H9 (cell line): ENCODE results near the gene TMEM127. TPM values are rescaled to one million over a fixed set of nuclear protein-coding genes. Genes with fewer than 3 reads are reported as not detected.

Source experiments
- DNase-seq: peaks from one replicate; pipeline ENCODE4 v3.0.0-alpha.2; 2017
- H2AFZ ChIP-seq: one replicate; pipeline ENCODE4 v1.6.1; 2013; ENCODE audit warnings: mild to moderate bottlenecking, low read length, control low read depth, moderate library complexity
- H2AK5ac ChIP-seq: 2 replicates; pipeline ENCODE4 v1.6.1; 2013; ENCODE audit warnings: low read length, control low read depth, mixed read lengths; ENCODE audit not compliant: insufficient read length
- H2BK120ac ChIP-seq: one replicate; pipeline ENCODE4 v1.6.1; 2013; ENCODE audit warnings: low read depth, mild to moderate bottlenecking, low read length, control low read depth, inconsistent platforms; ENCODE audit not compliant: poor library complexity, severe bottlenecking
- H2BK12ac ChIP-seq: 2 replicates; pipeline ENCODE4 v1.6.1; 2013; ENCODE audit warnings: low read length, control low read depth, mixed read lengths, low read depth; ENCODE audit not compliant: insufficient read length
- H2BK15ac ChIP-seq: 2 replicates; pipeline ENCODE4 v1.6.1; 2013; ENCODE audit warnings: low read depth, low read length, control low read depth
- H2BK20ac ChIP-seq: one replicate; pipeline ENCODE4 v1.6.1; 2013; ENCODE audit warnings: low read depth, mild to moderate bottlenecking, low read length, control low read depth, inconsistent platforms; ENCODE audit not compliant: poor library complexity, severe bottlenecking
- H2BK5ac ChIP-seq: 2 replicates; pipeline ENCODE4 v1.6.1; 2013; ENCODE audit warnings: low read length, control low read depth, mixed read lengths; ENCODE audit not compliant: insufficient read length
- H3K14ac ChIP-seq: 2 replicates; pipeline ENCODE4 v1.6.1; 2013; ENCODE audit warnings: low read length, control low read depth; ENCODE audit not compliant: insufficient read depth
- H3K18ac ChIP-seq: 2 replicates; pipeline ENCODE4 v1.6.1; 2013; ENCODE audit warnings: low read depth, mild to moderate bottlenecking, mixed read lengths, low read length, control low read depth; ENCODE audit not compliant: insufficient read length
- H3K23ac ChIP-seq: 2 replicates; pipeline ENCODE4 v1.6.1; 2013; ENCODE audit warnings: low read length, control low read depth, mixed read lengths, low read depth; ENCODE audit not compliant: insufficient read length
- H3K23me2 ChIP-seq: 2 replicates; pipeline ENCODE4 v1.6.1; 2013; ENCODE audit warnings: low read depth, mild to moderate bottlenecking, mixed read lengths, low read length, control low read depth; ENCODE audit not compliant: insufficient read length, poor library complexity, severe bottlenecking
- H3K27ac ChIP-seq: 2 replicates; pipeline ENCODE4 v1.5.1; 2013; ENCODE audit warnings: low read length, control low read depth, mixed read lengths, low read depth; ENCODE audit not compliant: insufficient read length
- H3K27me3 ChIP-seq: 2 replicates; pipeline ENCODE4 v1.6.1; 2013; ENCODE audit warnings: low read length, control low read depth, inconsistent platforms; ENCODE audit not compliant: insufficient read depth
- H3K4ac ChIP-seq: 2 replicates; pipeline ENCODE4 v1.6.1; 2013; ENCODE audit warnings: low read depth, mild to moderate bottlenecking, control low read depth, inconsistent platforms, low read length, moderate library complexity
- H3K4me1 ChIP-seq: 2 replicates; pipeline ENCODE4 v1.6.1; 2013; ENCODE audit warnings: low read length, control low read depth, inconsistent platforms; ENCODE audit not compliant: insufficient read depth
- H3K4me2 ChIP-seq: 2 replicates; pipeline ENCODE4 v1.6.1; 2013; ENCODE audit warnings: low read length, control low read depth, mixed read lengths; ENCODE audit not compliant: insufficient read length, insufficient read depth
- H3K56ac ChIP-seq: 2 replicates; pipeline ENCODE4 v1.6.1; 2013; ENCODE audit warnings: low read depth, mild to moderate bottlenecking, mixed read lengths, low read length, control low read depth; ENCODE audit not compliant: insufficient read length
- H3K79me1 ChIP-seq: 2 replicates; pipeline ENCODE4 v1.6.1; 2013; ENCODE audit warnings: low read depth, mild to moderate bottlenecking, moderate library complexity, low read length, control low read depth, inconsistent platforms; ENCODE audit not compliant: insufficient read depth, poor library complexity, severe bottlenecking
- H3K79me2 ChIP-seq: 2 replicates; pipeline ENCODE4 v1.6.1; 2013; ENCODE audit warnings: low read length, control low read depth, inconsistent platforms; ENCODE audit not compliant: insufficient read depth
- H3K9ac ChIP-seq: 2 replicates; pipeline ENCODE4 v1.6.1; 2013; ENCODE audit warnings: low read length, control low read depth, mixed read lengths; ENCODE audit not compliant: insufficient read length; ENCODE audit errors: extremely low read depth
- H3K9me3 ChIP-seq: one replicate; pipeline ENCODE4 v1.6.1; 2013; ENCODE audit warnings: low read depth, low read length, inconsistent platforms; ENCODE audit not compliant: control insufficient read depth
- H3T11ph ChIP-seq: one replicate; pipeline ENCODE4 v1.6.1; 2013; ENCODE audit warnings: mild to moderate bottlenecking, low read length, control low read depth, inconsistent platforms
- H4K20me1 ChIP-seq: one replicate; pipeline ENCODE4 v1.6.1; 2013; ENCODE audit not compliant: control insufficient read depth, insufficient read length, insufficient read depth
- H4K5ac ChIP-seq: 2 replicates; pipeline ENCODE4 v1.6.1; 2013; ENCODE audit warnings: low read depth, mild to moderate bottlenecking, mixed read lengths, low read length, control low read depth; ENCODE audit not compliant: insufficient read length
- H4K8ac ChIP-seq: replicated peaks from 2 replicates; pipeline ENCODE4 v1.6.1; 2013; ENCODE audit warnings: low read length, control low read depth, mixed read lengths, low read depth; ENCODE audit not compliant: insufficient read length
- H4K91ac ChIP-seq: 2 replicates; pipeline ENCODE4 v1.6.1; 2013; ENCODE audit warnings: low read depth, mild to moderate bottlenecking, moderate library complexity, mixed read lengths, low read length, control low read depth; ENCODE audit not compliant: insufficient read length
- H3K27ac Mint-ChIP-seq, 3 experiments: 2 replicates in 2 of 3; 3 replicates in 1 of 3; pipeline ENCODE4 v1.8.0; 2020 to 2021; ENCODE audit warnings: mixed read lengths in 3 of 3, mild to moderate bottlenecking in 1 of 3, moderate library complexity in 1 of 3
- H3K27me3 Mint-ChIP-seq: 2 replicates; pipeline ENCODE4 v1.8.0; 2021; ENCODE audit warnings: low read depth, mild to moderate bottlenecking, moderate library complexity, mixed read lengths
- H3K36me3 Mint-ChIP-seq, 3 experiments: 2 replicates in 2 of 3; 3 replicates in 1 of 3; pipeline ENCODE4 v1.8.0; 2020 to 2021; ENCODE audit warnings: low read depth in 3 of 3, mixed read lengths in 3 of 3; ENCODE audit not compliant: insufficient read depth in 1 of 3
- H3K4me1 Mint-ChIP-seq, 2 experiments: 2 replicates each; pipeline ENCODE4 v1.8.0; 2020; ENCODE audit warnings: mixed read lengths in 2 of 2
- H3K4me3 Mint-ChIP-seq, 2 experiments: 2 replicates in 1 of 2; 3 replicates in 1 of 2; pipeline ENCODE4 v1.8.0; 2020 to 2021; ENCODE audit warnings: mild to moderate bottlenecking in 2 of 2, mixed read lengths in 2 of 2, moderate library complexity in 1 of 2
- H3K9me3 Mint-ChIP-seq, 2 experiments: 2 replicates in 1 of 2; 3 replicates in 1 of 2; pipeline ENCODE4 v1.8.0; 2020; ENCODE audit warnings: mild to moderate bottlenecking in 2 of 2, mixed read lengths in 2 of 2, moderate library complexity in 1 of 2
- CTCF ChIP-seq: fragments of 200-600 bp; sonication (generic); conservative IDR thresholded peaks from 3 replicates; pipeline ENCODE4 v1.8.0; 2021; ENCODE audit warnings: antibody characterized with exemption, mild to moderate bottlenecking
- WGBS: extraction: QIAGEN DNeasy Blood & Tissue Kit; methylation state at CpG from one replicate; pipeline ENCODE4 v1.1.7; 2013; ENCODE audit warnings: missing lambda C conversion rate, low lambda C conversion rate, mixed read lengths; ENCODE audit not compliant: insufficient read length; ENCODE audit errors: extremely low coverage; 5-methylcytosine and 5-hydroxymethylcytosine counted together
- total RNA-seq: library from RNA; stranded (reverse); gene quantifications from 2 replicates; pipeline ENCODE4 v1.2.1, GENCODE V29; 2021

TMEM127 gene
- total RNA-seq, 1 experiment from 2014 or later: 30.1 TPM

GRCh38 chr2:96212339-96212738 is 53.5 kb downstream of the TMEM127 start:
- peaks cover 0 to 3% of the 10 kb centered on the region in 2 experiments; a peak in 2 of 5 replicates for H3K9me3 Mint-ChIP-seq
- Histone ChIP-seq H2BK5ac (no peak overlapping the region), H3K23me2 (peaks cover 5% of the 10 kb centered on the region), H3K4ac (no peak overlapping the region), H3K9ac (no peak overlapping the region), H2BK12ac (no peak overlapping the region), H3K56ac (no peak overlapping the region), H3K18ac (no peak overlapping the region), H3T11ph (no peak overlapping the region), H2BK20ac (no peak overlapping the region), H3K9me3 (no peaks in the 10 kb centered on the region), H2BK15ac (no peak overlapping the region), H4K5ac (no peak overlapping the region), H3K27ac (no peak overlapping the region), H4K91ac (no peak overlapping the region), H3K14ac (no peak overlapping the region), H4K20me1 (no peaks in the 10 kb centered on the region), H2AK5ac (no peak overlapping the region), H2BK120ac (no peak overlapping the region), H3K79me1 (no peaks in the 10 kb centered on the region), H3K79me2 (peaks cover 8% of the 10 kb centered on the region), H2AFZ (no peak overlapping the region), H3K4me1 (peaks cover under 1% of the 10 kb centered on the region; the same call in 1 of the 2 replicates), H3K23ac (no peak overlapping the region), H3K4me2 (no peak overlapping the region), H4K8ac (no peak overlapping the region), H3K27me3 (no peaks in the 10 kb centered on the region)
- H3K4me1 Mint-ChIP-seq: peaks cover 11 to 16% of the 10 kb centered on the region in 2 experiments
- no peak overlapping the region for H3K4me3 Mint-ChIP-seq
- H3K27ac Mint-ChIP-seq: no peak overlapping the region; a peak in 1 of 7 replicates
- no peaks in the 10 kb centered on the region for H3K27me3 Mint-ChIP-seq
- no peak for DNase-seq
- H3K36me3 Mint-ChIP-seq: peaks cover 3 to 5% (median 5%) of the 10 kb centered on the region in 3 experiments; a peak in 5 of 7 replicates
- no peak for TF ChIP-seq CTCF
- WGBS: no CpG with 5 or more reads among the region's 4 CpGs
